Liver (tissue), 9 donors: ENCODE results near the gene ZBP1. TPM values are rescaled to one million over a fixed set of nuclear protein-coding genes. Genes with fewer than 3 reads are reported as not detected.

ENCODE experiments used
- DNase-seq: peaks from one replicate; pipeline ENCODE4 v3.0.0-alpha.2; 2017; ENCODE audit warnings: low spot score
- H3K27ac ChIP-seq, 2 donors: one replicate each; pipeline ENCODE4 v1.7.0; 2013; ENCODE audit warnings: inconsistent platforms in 2 of 2, low read length in 2 of 2, control low read depth in 1 of 2, low read depth in 1 of 2, mild to moderate bottlenecking in 1 of 2
- H3K27me3 ChIP-seq, 4 donors: one replicate each; pipeline versions ENCODE4 v1.6.1 to v1.7.0; 2013; ENCODE audit warnings: low read length in 3 of 4, inconsistent platforms in 1 of 4, mild to moderate bottlenecking in 1 of 4, moderate library complexity in 1 of 4; ENCODE audit not compliant: control insufficient read depth in 4 of 4, insufficient read depth in 4 of 4
- H3K36me3 ChIP-seq, 4 donors: one replicate each; pipeline versions ENCODE4 v1.6.1 to v1.7.0; 2013; ENCODE audit warnings: low read length in 3 of 4, mild to moderate bottlenecking in 3 of 4, low read depth in 1 of 4, moderate library complexity in 1 of 4; ENCODE audit not compliant: control insufficient read depth in 4 of 4, insufficient read depth in 3 of 4
- H3K4me1 ChIP-seq, 4 donors: one replicate each; pipeline versions ENCODE4 v1.6.1 to v1.7.0; 2013; ENCODE audit warnings: low read length in 3 of 4, mild to moderate bottlenecking in 3 of 4, moderate library complexity in 1 of 4; ENCODE audit not compliant: control insufficient read depth in 4 of 4, insufficient read depth in 4 of 4
- H3K4me3 ChIP-seq, 3 donors: one replicate each; pipeline versions ENCODE4 v1.6.1 to v1.7.0; 2013; ENCODE audit warnings: low read length in 3 of 3, control low read depth in 1 of 3, low read depth in 1 of 3, mild to moderate bottlenecking in 1 of 3
- H3K9ac ChIP-seq, 2 donors: one replicate each; pipeline ENCODE4 v1.7.0; 2013; ENCODE audit warnings: low read length in 2 of 2, mild to moderate bottlenecking in 2 of 2, moderate library complexity in 2 of 2, control low read depth in 1 of 2, low read depth in 1 of 2
- H3K9me3 ChIP-seq, 4 donors: one replicate each; pipeline versions ENCODE4 v1.6.1 to v1.7.0; 2013; ENCODE audit warnings: low read length in 3 of 4; ENCODE audit not compliant: control insufficient read depth in 4 of 4
- EGR1 ChIP-seq, 2 donors: IDR thresholded peaks; 2 replicates each; pipeline ENCODE4 v1.6.1; 2016 to 2018; ENCODE audit warnings: antibody characterized with exemption in 2 of 2, low read depth in 2 of 2
- FOXA1 ChIP-seq: IDR thresholded peaks from 2 replicates; pipeline ENCODE4 v1.6.1; 2016; ENCODE audit warnings: antibody characterized with exemption
- FOXA2 ChIP-seq: IDR thresholded peaks from 2 replicates; pipeline ENCODE4 v1.6.1; 2016; ENCODE audit warnings: antibody characterized with exemption
- GABPA ChIP-seq, 2 donors: IDR thresholded peaks in 1 of 2; conservative IDR thresholded peaks in 1 of 2; 2 replicates each; pipeline ENCODE4 v1.6.1; 2016; ENCODE audit warnings: antibody characterized with exemption in 2 of 2, mild to moderate bottlenecking in 1 of 2, moderate library complexity in 1 of 2
- HNF4A ChIP-seq, 2 donors: conservative IDR thresholded peaks; 2 replicates each; pipeline ENCODE4 v1.6.1; 2016; ENCODE audit warnings: antibody characterized with exemption in 2 of 2, mild to moderate bottlenecking in 2 of 2
- HNF4G ChIP-seq: IDR thresholded peaks from 2 replicates; pipeline ENCODE4 v1.6.1; 2016; ENCODE audit warnings: antibody characterized with exemption
- JUND ChIP-seq, 2 donors: IDR thresholded peaks; 2 replicates each; pipeline ENCODE4 v1.6.1; 2016; ENCODE audit warnings: antibody characterized with exemption in 2 of 2
- NR2F2 ChIP-seq: IDR thresholded peaks from 2 replicates; pipeline ENCODE4 v1.6.1; 2016; ENCODE audit warnings: antibody characterized with exemption
- RAD21 ChIP-seq, 2 donors: IDR thresholded peaks; 2 replicates each; pipeline ENCODE4 v1.6.1; 2016; ENCODE audit warnings: antibody characterized with exemption in 2 of 2, mild to moderate bottlenecking in 2 of 2
- RXRA ChIP-seq, 2 donors: IDR thresholded peaks; 2 replicates each; pipeline ENCODE4 v1.6.1; 2017 to 2018; ENCODE audit warnings: antibody characterized with exemption in 2 of 2, mild to moderate bottlenecking in 1 of 2
- SP1 ChIP-seq: IDR thresholded peaks from 2 replicates; pipeline ENCODE4 v1.6.1; 2018; ENCODE audit warnings: antibody characterized with exemption, mild to moderate bottlenecking
- TAF1 ChIP-seq: conservative IDR thresholded peaks from 2 replicates; pipeline ENCODE4 v1.6.1; 2016; ENCODE audit warnings: antibody characterized with exemption, mild to moderate bottlenecking
- YY1 ChIP-seq: IDR thresholded peaks from 2 replicates; pipeline ENCODE4 v1.6.1; 2016; ENCODE audit warnings: antibody characterized with exemption, mild to moderate bottlenecking
- WGBS: extraction: QIAGEN DNeasy Blood & Tissue Kit; methylation state at CpG from one replicate; pipeline ENCODE4 v1.1.7; 2013; 5-methylcytosine and 5-hydroxymethylcytosine counted together
- polyA plus RNA-seq, 2 donors: library from polyadenylated mRNA; stranded (reverse) in 1 of 2; unstranded in 1 of 2; fragments of 200-250 nt in 1 of 2; fragments of >200 nt in 1 of 2; fragmentation: Nextera tagmentation in 1 of 2; extraction: Ambion mirVana in 1 of 2; gene quantifications; one replicate each; pipeline versions ENCODE4 v1.2.1 to v1.2.3, GENCODE V29; 2013 to 2015
- total RNA-seq, 2 donors: library from RNA; depleted of rRNA; stranded (reverse); fragments of >200 nt; gene quantifications; one replicate each; pipeline ENCODE4 v1.2.3, GENCODE V29; 2014
- TF ChIP-seq, protein P1 (sequence below): fragments of 150-350 bp; IDR thresholded peaks from 2 replicates; pipeline ENCODE4 v1.5.1; 2017; ENCODE audit warnings: improper control_type of control experiment, low read depth, low read length; ENCODE audit not compliant: missing input control
- TF ChIP-seq, protein P2 (sequence below): IDR thresholded peaks from 2 replicates; pipeline ENCODE4 v1.6.1; 2016; ENCODE audit warnings: antibody characterized with exemption
- TF ChIP-seq, protein P3 (sequence below): IDR thresholded peaks from 2 replicates; pipeline ENCODE4 v1.6.1; 2016; ENCODE audit warnings: antibody characterized with exemption, mild to moderate bottlenecking
- TF ChIP-seq, protein P4 (sequence below): IDR thresholded peaks from 2 replicates; pipeline ENCODE4 v1.6.1; 2016; ENCODE audit warnings: antibody characterized with exemption
- TF ChIP-seq, protein P5 (sequence below): IDR thresholded peaks from 2 replicates; pipeline ENCODE4 v1.6.1; 2016; ENCODE audit warnings: antibody characterized with exemption
- donor health status: healthy.
- donor health status: healthy.
- donor health status: healthy.
- donor health status: healthy.
- donor health status: healthy.

ZBP1 gene
- total and polyA plus RNA-seq, 4 donors, result 0.06 to 0.42 (median 0.13) TPM

DNA sequence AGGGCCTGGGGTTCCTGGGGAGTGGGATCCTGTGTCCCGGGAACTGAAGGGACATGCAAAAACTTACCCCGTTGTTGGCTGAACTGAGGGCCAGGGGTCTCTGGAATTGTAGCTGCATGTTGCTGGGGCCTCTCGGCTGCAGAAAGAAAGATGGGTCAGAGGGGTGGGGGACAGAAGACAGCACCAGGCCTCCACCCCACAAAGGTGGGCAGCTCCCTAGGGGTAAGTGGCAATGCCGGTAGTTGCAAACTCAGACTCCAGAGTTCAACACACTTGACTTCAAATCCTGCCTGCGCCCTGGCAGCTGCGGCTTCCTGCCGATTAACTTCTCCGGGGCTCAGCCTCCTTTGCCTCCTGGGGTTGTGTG is 4.8 kb downstream of the ZBP1 start:
- no peaks in the 10 kb centered on the region for H3K4me1 ChIP-seq
- TF ChIP-seq JUND (IDR thresholded peaks at IDR 0.05) (no peak), HNF4A (conservative IDR thresholded peaks at IDR 0.05) (no peak), EGR1 (IDR thresholded peaks at IDR 0.05; ENCODE audit: low read depth in 2 of 2) (no peak), RAD21 (IDR thresholded peaks at IDR 0.05) (no peak), NR2F2 (no peak), RXRA (IDR thresholded peaks at IDR 0.05) (no peak), TAF1 (no peak), FOXA2 (no peak), FOXA1 (no peak), YY1 (no peak), SP1 (no peak), HNF4G (no peak), GABPA (IDR thresholded peaks at IDR 0.05 in 1 of 2, conservative IDR thresholded peaks at IDR 0.05 in 1 of 2) (no peak)
- TF ChIP-seq, protein P1, sequence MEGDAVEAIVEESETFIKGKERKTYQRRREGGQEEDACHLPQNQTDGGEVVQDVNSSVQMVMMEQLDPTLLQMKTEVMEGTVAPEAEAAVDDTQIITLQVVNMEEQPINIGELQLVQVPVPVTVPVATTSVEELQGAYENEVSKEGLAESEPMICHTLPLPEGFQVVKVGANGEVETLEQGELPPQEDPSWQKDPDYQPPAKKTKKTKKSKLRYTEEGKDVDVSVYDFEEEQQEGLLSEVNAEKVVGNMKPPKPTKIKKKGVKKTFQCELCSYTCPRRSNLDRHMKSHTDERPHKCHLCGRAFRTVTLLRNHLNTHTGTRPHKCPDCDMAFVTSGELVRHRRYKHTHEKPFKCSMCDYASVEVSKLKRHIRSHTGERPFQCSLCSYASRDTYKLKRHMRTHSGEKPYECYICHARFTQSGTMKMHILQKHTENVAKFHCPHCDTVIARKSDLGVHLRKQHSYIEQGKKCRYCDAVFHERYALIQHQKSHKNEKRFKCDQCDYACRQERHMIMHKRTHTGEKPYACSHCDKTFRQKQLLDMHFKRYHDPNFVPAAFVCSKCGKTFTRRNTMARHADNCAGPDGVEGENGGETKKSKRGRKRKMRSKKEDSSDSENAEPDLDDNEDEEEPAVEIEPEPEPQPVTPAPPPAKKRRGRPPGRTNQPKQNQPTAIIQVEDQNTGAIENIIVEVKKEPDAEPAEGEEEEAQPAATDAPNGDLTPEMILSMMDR, result no peak
- TF ChIP-seq, protein P2, sequence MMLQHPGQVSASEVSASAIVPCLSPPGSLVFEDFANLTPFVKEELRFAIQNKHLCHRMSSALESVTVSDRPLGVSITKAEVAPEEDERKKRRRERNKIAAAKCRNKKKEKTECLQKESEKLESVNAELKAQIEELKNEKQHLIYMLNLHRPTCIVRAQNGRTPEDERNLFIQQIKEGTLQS, result no peak
- TF ChIP-seq, protein P3, sequence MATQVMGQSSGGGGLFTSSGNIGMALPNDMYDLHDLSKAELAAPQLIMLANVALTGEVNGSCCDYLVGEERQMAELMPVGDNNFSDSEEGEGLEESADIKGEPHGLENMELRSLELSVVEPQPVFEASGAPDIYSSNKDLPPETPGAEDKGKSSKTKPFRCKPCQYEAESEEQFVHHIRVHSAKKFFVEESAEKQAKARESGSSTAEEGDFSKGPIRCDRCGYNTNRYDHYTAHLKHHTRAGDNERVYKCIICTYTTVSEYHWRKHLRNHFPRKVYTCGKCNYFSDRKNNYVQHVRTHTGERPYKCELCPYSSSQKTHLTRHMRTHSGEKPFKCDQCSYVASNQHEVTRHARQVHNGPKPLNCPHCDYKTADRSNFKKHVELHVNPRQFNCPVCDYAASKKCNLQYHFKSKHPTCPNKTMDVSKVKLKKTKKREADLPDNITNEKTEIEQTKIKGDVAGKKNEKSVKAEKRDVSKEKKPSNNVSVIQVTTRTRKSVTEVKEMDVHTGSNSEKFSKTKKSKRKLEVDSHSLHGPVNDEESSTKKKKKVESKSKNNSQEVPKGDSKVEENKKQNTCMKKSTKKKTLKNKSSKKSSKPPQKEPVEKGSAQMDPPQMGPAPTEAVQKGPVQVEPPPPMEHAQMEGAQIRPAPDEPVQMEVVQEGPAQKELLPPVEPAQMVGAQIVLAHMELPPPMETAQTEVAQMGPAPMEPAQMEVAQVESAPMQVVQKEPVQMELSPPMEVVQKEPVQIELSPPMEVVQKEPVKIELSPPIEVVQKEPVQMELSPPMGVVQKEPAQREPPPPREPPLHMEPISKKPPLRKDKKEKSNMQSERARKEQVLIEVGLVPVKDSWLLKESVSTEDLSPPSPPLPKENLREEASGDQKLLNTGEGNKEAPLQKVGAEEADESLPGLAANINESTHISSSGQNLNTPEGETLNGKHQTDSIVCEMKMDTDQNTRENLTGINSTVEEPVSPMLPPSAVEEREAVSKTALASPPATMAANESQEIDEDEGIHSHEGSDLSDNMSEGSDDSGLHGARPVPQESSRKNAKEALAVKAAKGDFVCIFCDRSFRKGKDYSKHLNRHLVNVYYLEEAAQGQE, result no peak
- TF ChIP-seq, protein P4, sequence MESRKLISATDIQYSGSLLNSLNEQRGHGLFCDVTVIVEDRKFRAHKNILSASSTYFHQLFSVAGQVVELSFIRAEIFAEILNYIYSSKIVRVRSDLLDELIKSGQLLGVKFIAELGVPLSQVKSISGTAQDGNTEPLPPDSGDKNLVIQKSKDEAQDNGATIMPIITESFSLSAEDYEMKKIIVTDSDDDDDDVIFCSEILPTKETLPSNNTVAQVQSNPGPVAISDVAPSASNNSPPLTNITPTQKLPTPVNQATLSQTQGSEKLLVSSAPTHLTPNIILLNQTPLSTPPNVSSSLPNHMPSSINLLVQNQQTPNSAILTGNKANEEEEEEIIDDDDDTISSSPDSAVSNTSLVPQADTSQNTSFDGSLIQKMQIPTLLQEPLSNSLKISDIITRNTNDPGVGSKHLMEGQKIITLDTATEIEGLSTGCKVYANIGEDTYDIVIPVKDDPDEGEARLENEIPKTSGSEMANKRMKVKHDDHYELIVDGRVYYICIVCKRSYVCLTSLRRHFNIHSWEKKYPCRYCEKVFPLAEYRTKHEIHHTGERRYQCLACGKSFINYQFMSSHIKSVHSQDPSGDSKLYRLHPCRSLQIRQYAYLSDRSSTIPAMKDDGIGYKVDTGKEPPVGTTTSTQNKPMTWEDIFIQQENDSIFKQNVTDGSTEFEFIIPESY, result no peak
- TF ChIP-seq, protein P5, sequence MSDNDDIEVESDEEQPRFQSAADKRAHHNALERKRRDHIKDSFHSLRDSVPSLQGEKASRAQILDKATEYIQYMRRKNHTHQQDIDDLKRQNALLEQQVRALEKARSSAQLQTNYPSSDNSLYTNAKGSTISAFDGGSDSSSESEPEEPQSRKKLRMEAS, result no peak
- H3K27ac ChIP-seq, result no peak overlapping the region
- H3K4me3 ChIP-seq, result no peak overlapping the region
- H3K9me3 ChIP-seq, result no peaks in the 10 kb centered on the region
- 70% methylated on average over 8 of the region's 8 CpGs for WGBS
- H3K9ac ChIP-seq, result no peak overlapping the region
- H3K36me3 ChIP-seq, result no peaks in the 10 kb centered on the region
- H3K27me3 ChIP-seq, result no peaks in the 10 kb centered on the region
- no peak for DNase-seq
